WERI-Rb-1 (cell line): Measurements from ENCODE around the gene BBS10.
"Not testable (repeated sequence)": the region's sequence is repeated elsewhere in the genome, so short reads cannot be mapped to it uniquely, and the experiment has no call there.

ENCODE experiments used
- DNase-seq: peaks from one replicate; pipeline ENCODE4 v3.0.0-alpha.2; 2020
- H3K27ac ChIP-seq: fragments of 250-450 bp; sonication (Bioruptor Pico); 2 replicates; pipeline ENCODE4 v1.5.1; 2020; ENCODE audit warnings: mild to moderate bottlenecking, moderate library complexity
- H3K27me3 ChIP-seq: fragments of 250-450 bp; sonication (Bioruptor Pico); 2 replicates; pipeline ENCODE4 v1.5.1; 2021; ENCODE audit warnings: mild to moderate bottlenecking, low read depth, moderate library complexity; ENCODE audit not compliant: insufficient read depth, severe bottlenecking
- H3K36me3 ChIP-seq: fragments of 250-450 bp; sonication (Bioruptor Pico); 2 replicates; pipeline ENCODE4 v1.5.1; 2020; ENCODE audit warnings: mild to moderate bottlenecking, moderate library complexity
- H3K4me3 ChIP-seq: 2 replicates; pipeline ENCODE4 v1.5.1; 2011; ENCODE audit warnings: low read depth, mild to moderate bottlenecking, control low read depth, low read length
- H3K9me3 ChIP-seq: fragments of 250-450 bp; sonication (Bioruptor Pico); 2 replicates; pipeline ENCODE4 v1.5.1; 2021; ENCODE audit warnings: mild to moderate bottlenecking, moderate library complexity; ENCODE audit not compliant: severe bottlenecking
- CTCF ChIP-seq: IDR thresholded peaks from 2 replicates; pipeline ENCODE4 v1.5.1; 2011; ENCODE audit warnings: low read depth, mild to moderate bottlenecking, control low read depth, inconsistent platforms, low read length

BBS10 gene

GRCh38 chr12:76375939-76376338, 27.7 kb upstream of the BBS10 start:
- no peak overlapping the region for H3K27ac ChIP-seq
- DNase-seq: no peak
- no peaks in the 10 kb centered on the region for H3K9me3 ChIP-seq
- peaks cover 63% of the 10 kb centered on the region for H3K36me3 ChIP-seq
- no peaks in the 10 kb centered on the region for H3K27me3 ChIP-seq
- H3K4me3 ChIP-seq: no peak overlapping the region
- TF ChIP-seq CTCF: no peak

- H3K27me3 ChIP-seq: no peaks in the 10 kb centered on the region
- no peak overlapping the region for H3K27ac ChIP-seq
- TF ChIP-seq CTCF: no peak
- peaks cover 65% of the 10 kb centered on the region for H3K36me3 ChIP-seq
- DNase-seq: no peak
- H3K9me3 ChIP-seq: no peaks in the 10 kb centered on the region
- H3K4me3 ChIP-seq: no peak overlapping the region
Measured at GRCh38 chr12:76375470-76375869, 27.3 kb upstream of the BBS10 start.

GRCh38 chr12:76374386-76375020, 26.3 kb upstream of the BBS10 start:
- Histone ChIP-seq H3K27me3 (no peaks in the 10 kb centered on the region), H3K36me3 (peaks cover 75% of the 10 kb centered on the region), H3K9me3 (no peaks in the 10 kb centered on the region), H3K27ac (no peak overlapping the region), H3K4me3 (no peak overlapping the region)
- DNase-seq: no peak
- no peak for TF ChIP-seq CTCF

GRCh38 chr12:76368230-76368629, 20.0 kb upstream of the BBS10 start:
- Histone ChIP-seq H3K9me3 (no peaks in the 10 kb centered on the region), H3K27ac (no peak overlapping the region), H3K27me3 (no peaks in the 10 kb centered on the region), H3K36me3 (peaks cover 76% of the 10 kb centered on the region), H3K4me3 (no peak overlapping the region)
- TF ChIP-seq CTCF: no peak
- DNase-seq: no peak

GRCh38 chr12:76366163-76366562, 17.9 kb upstream of the BBS10 start:
- Histone ChIP-seq H3K36me3 (peaks cover 66% of the 10 kb centered on the region), H3K9me3 (no peaks in the 10 kb centered on the region), H3K4me3 (no peak overlapping the region), H3K27ac (no peak overlapping the region), H3K27me3 (no peaks in the 10 kb centered on the region)
- DNase-seq: no peak
- no peak for TF ChIP-seq CTCF

GRCh38 chr12:76364131-76364530, 15.9 kb upstream of the BBS10 start:
- H3K4me3 ChIP-seq, DNase-seq, H3K27me3 ChIP-seq, H3K27ac ChIP-seq, H3K9me3 ChIP-seq: not testable (repeated sequence)
- peaks cover 58% of the 10 kb centered on the region for H3K36me3 ChIP-seq
